T-helper 17 cell (primary cell): ENCODE data around the gene DUOX2. TPM values are rescaled to one million over a fixed set of nuclear protein-coding genes. Genes with fewer than 3 reads are reported as not detected.

Experiments used
- ATAC-seq: fragments of 150-1000 bp; cut with Tn5 transposase; 2 replicates; pipeline ENCODE4 v1.10.0; 2021; ENCODE audit warnings: mild to moderate bottlenecking, moderate library complexity
- DNase-seq, 3 donors: peaks; one replicate each; pipeline versions ENCODE4 v3.0.0 to v3.0.0-alpha.2; 2020 to 2021
- H3K9me3 ChIP-seq: one replicate; pipeline ENCODE4 v1.7.0; 2013; ENCODE audit warnings: low read length, mild to moderate bottlenecking; ENCODE audit not compliant: control insufficient read depth, poor library complexity, severe bottlenecking
- H3K27ac Mint-ChIP-seq: one replicate; pipeline ENCODE4 v1.8.0; 2022; ENCODE audit warnings: mild to moderate bottlenecking, moderate library complexity, mixed read lengths
- H3K27me3 Mint-ChIP-seq: one replicate; pipeline ENCODE4 v1.8.0; 2022; ENCODE audit warnings: mixed read lengths
- H3K36me3 Mint-ChIP-seq: one replicate; pipeline ENCODE4 v1.8.0; 2022; ENCODE audit warnings: low read depth, mixed read lengths
- H3K4me1 Mint-ChIP-seq: one replicate; pipeline ENCODE4 v1.8.0; 2022; ENCODE audit warnings: mild to moderate bottlenecking, mixed read lengths
- H3K4me3 Mint-ChIP-seq: one replicate; pipeline ENCODE4 v1.8.0; 2022; ENCODE audit warnings: mild to moderate bottlenecking, moderate library complexity, mixed read lengths
- total RNA-seq, 4 donors: library from RNA in 2 of 4; stranded (reverse) in 2 of 4; gene quantifications; one replicate each; pipeline ENCODE4 v1.2.3 and lab custom pipeline; 2022 to 2026

The DUOX2 gene
- under 1 TPM in 1 of 2 donors, not detected in 1; 0.27 TPM for total RNA-seq
- total RNA-seq (lab: John Stamatoyannopoulos, UW): 0 to 0.12 reads per million in 2 donors

DNA sequence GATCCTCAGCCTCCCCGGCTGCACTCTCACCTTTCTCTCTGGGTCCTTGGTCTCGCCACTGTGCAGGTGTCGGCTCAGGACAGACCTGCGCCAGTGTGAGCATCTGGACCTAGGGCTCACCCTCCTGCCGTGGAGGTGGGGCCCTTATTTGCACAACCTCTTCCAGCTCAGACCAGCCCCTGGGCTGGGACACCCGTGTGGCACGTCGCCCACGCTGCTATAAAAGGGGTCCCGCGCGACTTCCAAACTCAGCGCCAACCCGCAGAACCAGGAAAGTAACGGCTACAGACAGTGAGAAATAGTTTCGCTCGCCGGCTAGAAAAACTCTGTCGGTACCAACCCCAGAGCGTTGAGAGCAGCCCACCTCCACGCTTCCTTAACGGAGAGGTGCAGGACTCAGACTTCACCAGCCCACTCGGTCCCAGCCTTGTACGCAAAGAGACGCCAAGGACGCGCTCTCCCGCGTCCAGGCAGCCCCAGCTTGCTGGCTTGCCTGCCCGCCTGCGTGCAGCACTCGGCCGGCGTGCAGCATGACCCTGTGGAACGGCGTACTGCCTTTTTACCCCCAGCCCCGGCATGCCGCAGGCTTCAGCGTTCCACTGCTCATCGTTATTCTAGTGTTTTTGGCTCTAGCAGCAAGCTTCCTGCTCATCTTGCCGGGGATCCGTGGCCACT, at the start of gene DUOX2, which contains the start of gene DUOXA2:
TSS of gene DUOX2 (minus strand) at position 97 of the 675 bp plus-strand sequence. CDS start 761 bp downstream, outside the sequence.
TSS of gene DUOXA2 (plus strand) at position 251 of the 675 bp plus-strand sequence. CDS start at position 531, 280 bp downstream.
- Mint-ChIP-seq H3K27ac (no peak within 1 kb of the TSS), H3K4me3 (peak within 1 kb of the TSS; percentile 81)
- DNase-seq: no peak

DNA sequence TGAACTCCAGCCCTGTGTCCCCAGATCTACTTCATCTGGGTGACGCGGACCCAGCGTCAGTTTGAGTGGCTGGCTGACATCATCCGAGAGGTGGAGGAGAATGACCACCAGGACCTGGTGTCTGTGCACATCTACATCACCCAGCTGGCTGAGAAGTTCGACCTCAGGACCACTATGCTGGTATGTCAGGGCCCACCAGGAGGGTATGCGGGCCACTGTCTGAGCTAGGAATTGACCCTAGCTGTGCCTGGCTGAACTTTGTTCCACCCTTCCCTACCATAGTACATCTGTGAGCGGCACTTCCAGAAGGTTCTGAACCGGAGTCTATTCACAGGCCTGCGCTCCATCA, 49.5 kb upstream of the DUOX2 start:
- H3K4me3 Mint-ChIP-seq: no peak overlapping the region

More for the DNA sequence above, at the start of gene DUOX2, which contains the start of gene DUOXA2:
- H3K27me3 Mint-ChIP-seq: peaks cover 88% of the 10 kb centered on the region
- peaks cover 6% of the 10 kb centered on the region for H3K36me3 Mint-ChIP-seq
- H3K9me3 ChIP-seq: no peaks in the 10 kb centered on the region
- ATAC-seq: no peak
- H3K4me1 Mint-ChIP-seq: peaks cover 39% of the 10 kb centered on the region

DNA sequence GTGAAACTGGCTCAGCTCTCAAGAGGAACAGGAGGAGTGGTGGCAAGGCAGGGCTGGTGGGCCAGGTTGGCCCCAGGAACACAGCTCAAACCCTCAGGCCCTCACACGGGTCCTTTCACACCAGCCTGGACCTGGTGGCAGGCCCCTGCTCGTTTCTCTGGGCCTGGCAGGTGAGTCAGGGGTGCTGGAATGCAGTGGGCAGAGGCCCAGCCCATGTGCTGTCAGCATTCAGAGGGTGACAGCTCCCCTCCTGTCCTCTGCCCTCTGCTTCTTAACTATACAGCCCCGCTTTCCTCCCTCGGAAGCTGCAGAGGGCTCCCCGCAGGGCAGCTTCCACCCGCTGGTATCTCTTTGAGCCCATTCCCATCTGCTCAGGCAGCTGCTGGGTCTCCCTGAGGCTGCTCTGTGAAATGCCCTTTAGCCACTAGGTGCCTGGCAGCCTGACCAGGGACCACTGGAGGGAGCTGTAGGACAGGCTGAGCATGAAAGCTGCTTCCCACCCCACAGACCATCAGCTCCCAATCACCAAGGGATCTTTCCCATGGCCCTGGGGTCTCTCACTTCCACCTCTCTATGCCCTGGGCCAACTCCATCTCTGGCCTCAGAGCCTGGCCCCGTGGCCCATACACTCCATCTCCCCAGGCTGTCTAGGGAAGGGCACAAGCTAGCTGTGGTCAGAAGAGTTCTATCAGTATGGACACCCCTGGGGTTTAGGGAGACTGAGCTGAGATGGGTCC, 49.0 kb upstream of the DUOX2 start:
- H3K27me3 Mint-ChIP-seq: no peaks in the 10 kb centered on the region
- H3K4me1 Mint-ChIP-seq: peaks cover 22% of the 10 kb centered on the region
- peak overlapping the region; percentile 4 for H3K27ac Mint-ChIP-seq
- H3K9me3 ChIP-seq: no peaks in the 10 kb centered on the region
- no peak overlapping the region for H3K4me3 Mint-ChIP-seq
- ATAC-seq (peak; percentile 33), DNase-seq (peak; percentile 26 to 43 (median 38))
- H3K36me3 Mint-ChIP-seq: no peaks in the 10 kb centered on the region

More for the DNA sequence above, 49.5 kb upstream of the DUOX2 start:
- DNase-seq: no peak
- no peak for ATAC-seq
- Mint-ChIP-seq H3K27ac (peak overlapping the region; percentile 4), H3K4me1 (peaks cover 22% of the 10 kb centered on the region), H3K27me3 (no peaks in the 10 kb centered on the region), H3K36me3 (no peaks in the 10 kb centered on the region)
- no peaks in the 10 kb centered on the region for H3K9me3 ChIP-seq

DNA sequence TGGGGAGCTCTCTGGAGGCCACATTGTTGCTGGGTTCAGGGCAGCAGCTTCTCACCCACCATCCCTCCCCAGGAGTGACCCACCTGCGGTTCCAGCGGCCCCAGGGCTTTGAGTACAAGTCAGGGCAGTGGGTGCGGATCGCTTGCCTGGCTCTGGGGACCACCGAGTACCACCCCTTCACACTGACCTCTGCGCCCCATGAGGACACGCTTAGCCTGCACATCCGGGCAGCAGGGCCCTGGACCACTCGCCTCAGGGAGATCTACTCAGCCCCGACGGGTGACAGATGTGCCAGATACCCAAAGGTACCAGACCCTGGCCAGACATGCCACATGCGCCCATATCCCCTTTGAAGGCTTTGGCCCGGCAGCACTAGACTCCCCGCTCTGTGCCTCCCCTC, 47.7 kb upstream of the DUOX2 start:
- Mint-ChIP-seq H3K36me3 (peaks cover under 1% of the 10 kb centered on the region), H3K4me1 (peaks cover 23% of the 10 kb centered on the region), H3K27me3 (no peaks in the 10 kb centered on the region), H3K27ac (no peak overlapping the region), H3K4me3 (no peak overlapping the region)
- DNase-seq: no peak
- H3K9me3 ChIP-seq: no peaks in the 10 kb centered on the region
- no peak for ATAC-seq

DNA sequence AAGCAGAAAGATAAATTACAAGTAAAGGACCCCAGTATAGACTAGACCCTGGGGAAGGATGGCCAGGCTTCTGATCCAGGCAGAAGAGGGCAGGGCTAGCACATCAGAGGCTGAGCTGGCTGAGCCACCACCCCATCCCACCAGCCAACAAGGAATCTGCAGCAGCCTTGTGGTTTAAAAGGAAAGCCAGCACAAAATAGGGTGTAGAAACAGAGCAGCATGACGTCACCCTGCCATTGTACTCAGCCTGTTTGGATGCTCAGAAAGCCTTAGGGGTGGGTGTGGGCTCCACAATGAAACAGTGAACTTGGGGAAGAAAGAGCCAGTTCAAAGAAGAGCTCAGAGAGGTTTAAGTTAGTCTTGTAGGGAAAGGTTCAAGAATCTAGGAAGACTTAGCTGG, 44.0 kb upstream of the DUOX2 start:
- peaks cover 15% of the 10 kb centered on the region for H3K4me1 Mint-ChIP-seq
- no peak overlapping the region for H3K4me3 Mint-ChIP-seq
- H3K27ac Mint-ChIP-seq: peak overlapping the region; percentile 27
- no peak for DNase-seq
- peaks cover 2% of the 10 kb centered on the region for H3K36me3 Mint-ChIP-seq
- no peak for ATAC-seq
- H3K27me3 Mint-ChIP-seq: no peaks in the 10 kb centered on the region
- H3K9me3 ChIP-seq: no peaks in the 10 kb centered on the region

DNA sequence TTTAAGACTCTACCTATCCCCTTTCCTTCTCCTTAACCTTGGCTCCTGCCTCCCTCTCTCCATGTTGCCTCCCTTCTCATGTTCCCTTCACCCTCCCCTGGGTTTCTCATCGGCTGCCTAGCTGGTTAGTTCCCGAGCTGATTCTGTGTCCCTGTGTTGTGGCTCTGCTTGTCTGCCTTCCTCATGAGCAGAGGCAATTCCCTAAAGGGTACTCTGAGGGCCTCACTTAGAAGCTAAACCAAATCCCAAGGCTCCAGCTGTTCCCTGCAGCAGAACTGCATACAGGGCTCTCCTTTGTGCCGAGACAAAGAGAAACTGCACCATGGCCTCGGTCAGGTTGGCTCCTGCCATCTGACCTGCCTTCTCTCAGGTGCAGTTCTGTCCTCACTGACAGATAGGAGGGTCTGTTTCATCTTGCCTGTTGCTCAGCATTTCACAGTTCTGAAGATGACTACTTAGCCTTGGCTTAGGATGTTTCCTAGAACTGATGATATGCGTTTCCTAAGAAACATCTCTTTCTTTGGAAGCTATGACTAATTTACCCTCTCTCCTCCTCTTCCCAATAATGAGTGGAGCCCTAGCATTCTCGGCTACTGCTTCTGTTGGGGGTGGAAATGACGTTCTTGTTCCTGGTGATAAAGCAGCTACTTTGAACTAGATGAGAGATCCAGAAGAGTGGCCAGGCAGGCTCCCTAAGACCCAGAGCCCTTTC, 42.9 kb upstream of the DUOX2 start:
- DNase-seq: no peak
- H3K9me3 ChIP-seq: no peaks in the 10 kb centered on the region
- no peak overlapping the region for H3K4me3 Mint-ChIP-seq
- ATAC-seq: no peak
- peaks cover 14% of the 10 kb centered on the region for H3K4me1 Mint-ChIP-seq
- peak overlapping the region; percentile 78 for H3K27ac Mint-ChIP-seq
- no peaks in the 10 kb centered on the region for H3K27me3 Mint-ChIP-seq
- peaks cover 2% of the 10 kb centered on the region for H3K36me3 Mint-ChIP-seq

DNA sequence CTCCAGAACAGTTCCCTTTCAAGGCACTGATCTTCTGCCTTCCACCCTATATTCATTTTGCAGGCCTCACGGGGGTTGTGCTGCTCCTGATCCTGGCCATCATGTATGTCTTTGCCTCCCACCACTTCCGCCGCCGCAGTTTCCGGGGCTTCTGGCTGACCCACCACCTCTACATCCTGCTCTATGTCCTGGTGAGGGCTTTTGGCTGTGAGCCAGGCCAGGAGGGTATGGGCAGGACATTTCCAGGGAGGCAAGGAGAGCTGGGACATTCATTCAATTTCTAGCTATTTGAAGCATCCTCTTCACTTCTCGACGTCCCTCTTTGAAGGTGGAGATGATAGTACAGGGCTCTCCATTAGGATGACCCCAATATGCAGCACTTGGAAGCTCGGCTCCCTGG, 41.8 kb upstream of the DUOX2 start:
- no peaks in the 10 kb centered on the region for H3K9me3 ChIP-seq
- ATAC-seq (no peak), DNase-seq (no peak)
- Mint-ChIP-seq H3K36me3 (peaks cover 2% of the 10 kb centered on the region), H3K4me3 (no peak overlapping the region), H3K27ac (no peak overlapping the region), H3K4me1 (peaks cover 14% of the 10 kb centered on the region), H3K27me3 (no peaks in the 10 kb centered on the region)

DNA sequence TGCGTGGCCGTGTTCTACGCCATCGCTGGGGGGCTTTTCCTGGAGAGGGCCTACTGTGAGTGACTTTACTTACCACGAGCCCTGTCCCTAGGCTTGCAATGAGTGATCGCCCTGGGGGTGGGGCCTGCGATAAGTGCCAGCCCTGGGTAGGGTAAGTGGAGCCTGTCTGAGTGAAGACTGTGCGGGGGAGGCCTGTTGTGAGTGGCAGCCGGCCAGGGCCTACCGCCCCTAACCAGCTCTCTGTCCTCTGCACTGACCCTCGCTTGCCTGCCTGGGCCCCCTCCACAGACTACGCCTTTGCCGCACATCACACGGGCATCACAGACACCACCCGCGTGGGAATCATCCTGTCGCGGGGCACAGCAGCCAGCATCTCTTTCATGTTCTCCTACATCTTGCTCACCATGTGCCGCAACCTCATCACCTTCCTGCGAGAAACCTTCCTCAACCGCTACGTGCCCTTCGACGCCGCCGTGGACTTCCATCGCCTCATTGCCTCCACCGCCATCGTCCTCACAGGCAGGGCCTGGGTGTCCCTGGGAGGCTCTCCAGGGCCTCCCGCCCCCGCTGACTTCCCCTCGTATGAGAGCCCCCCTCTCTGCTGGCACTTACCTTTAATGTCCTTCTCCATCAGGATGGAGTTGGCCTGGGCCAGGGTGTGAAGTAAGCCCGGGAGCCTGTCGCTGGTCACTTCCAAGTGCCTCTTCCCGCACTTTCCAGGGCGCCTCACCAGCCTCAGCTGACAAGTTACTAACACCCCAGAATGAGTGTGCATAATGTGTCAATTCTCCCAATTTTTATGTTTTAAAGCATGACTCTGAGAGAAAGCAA, 38.2 kb upstream of the DUOX2 start:
- no peaks in the 10 kb centered on the region for H3K27me3 Mint-ChIP-seq
- DNase-seq: no peak
- peaks cover 2% of the 10 kb centered on the region for H3K36me3 Mint-ChIP-seq
- H3K4me1 Mint-ChIP-seq: peaks cover 2% of the 10 kb centered on the region
- no peak overlapping the region for H3K27ac Mint-ChIP-seq
- H3K4me3 Mint-ChIP-seq: no peak overlapping the region
- H3K9me3 ChIP-seq: no peaks in the 10 kb centered on the region
- no peak for ATAC-seq

DNA sequence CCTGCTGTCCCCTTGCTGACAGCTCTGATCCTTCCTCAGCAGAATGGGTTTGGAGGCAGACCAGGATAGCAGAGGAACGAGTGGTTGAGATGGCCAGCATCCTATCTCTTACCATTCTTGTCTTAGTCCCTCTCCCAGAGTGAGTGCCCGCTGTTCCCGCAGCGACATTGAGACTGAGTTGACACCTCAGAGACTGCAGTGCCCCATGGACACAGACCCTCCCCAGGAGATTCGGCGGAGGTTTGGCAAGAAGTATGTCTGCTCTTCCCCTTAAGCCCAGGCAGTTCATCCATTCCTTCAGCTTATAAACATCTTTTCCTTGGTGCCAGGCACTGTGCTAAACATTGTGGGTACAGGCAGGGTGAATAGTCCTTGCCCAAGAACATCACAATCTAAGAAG, 37.0 kb upstream of the DUOX2 start:
- ATAC-seq (no peak), DNase-seq (no peak)
- Mint-ChIP-seq H3K36me3 (no peaks in the 10 kb centered on the region), H3K27me3 (no peaks in the 10 kb centered on the region), H3K27ac (no peak overlapping the region), H3K4me1 (peaks cover under 1% of the 10 kb centered on the region), H3K4me3 (no peak overlapping the region)
- H3K9me3 ChIP-seq: no peaks in the 10 kb centered on the region

DNA sequence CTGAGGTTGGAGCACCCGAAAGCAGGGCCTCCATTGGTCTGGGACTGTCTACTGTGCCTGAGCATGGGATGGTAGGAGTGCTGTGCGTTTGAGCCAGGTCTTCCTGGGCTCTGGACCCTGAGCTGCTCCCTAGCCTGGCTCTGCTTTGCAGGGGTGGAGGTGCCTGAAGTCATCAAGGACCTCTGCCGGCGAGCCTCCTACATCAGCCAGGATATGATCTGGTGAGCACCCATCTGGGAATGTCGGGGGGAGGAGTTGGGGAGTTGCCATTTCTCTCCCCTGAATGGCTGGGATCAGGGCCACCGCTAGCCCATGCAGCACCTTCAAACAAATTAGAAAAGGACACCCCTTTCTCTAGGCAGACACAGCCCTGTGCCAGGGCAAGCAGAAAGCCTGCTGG, 36.5 kb upstream of the DUOX2 start:
- no peak for ATAC-seq
- no peak for DNase-seq
- H3K27me3 Mint-ChIP-seq: no peaks in the 10 kb centered on the region
- no peak overlapping the region for H3K4me3 Mint-ChIP-seq
- no peaks in the 10 kb centered on the region for H3K9me3 ChIP-seq
- H3K36me3 Mint-ChIP-seq: no peaks in the 10 kb centered on the region
- H3K27ac Mint-ChIP-seq: no peak overlapping the region
- peaks cover 3% of the 10 kb centered on the region for H3K4me1 Mint-ChIP-seq

DNA sequence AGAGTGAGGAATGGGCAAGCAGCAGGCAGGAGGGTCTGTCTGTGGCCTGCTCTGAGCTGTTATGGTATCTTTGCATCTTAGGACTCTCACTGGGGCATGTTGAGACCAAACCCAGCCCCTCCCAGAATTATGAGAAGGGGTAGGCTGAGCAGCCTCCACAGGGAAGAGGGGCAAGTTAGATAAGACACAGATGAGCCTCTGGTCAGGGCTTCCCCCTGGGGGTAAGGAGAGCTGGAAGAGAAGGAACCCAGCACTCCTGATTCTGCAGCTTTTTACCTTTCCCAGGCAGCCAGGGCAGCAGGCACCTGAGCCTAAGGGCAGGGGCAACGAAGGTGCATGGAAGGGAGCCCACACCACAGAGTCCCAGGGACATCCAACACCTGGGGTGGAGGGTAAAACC, 35.1 kb upstream of the DUOX2 start:
- peaks cover 3% of the 10 kb centered on the region for H3K4me1 Mint-ChIP-seq
- H3K4me3 Mint-ChIP-seq: no peak overlapping the region
- H3K9me3 ChIP-seq: no peaks in the 10 kb centered on the region
- H3K27ac Mint-ChIP-seq: peak overlapping the region; percentile 14
- H3K27me3 Mint-ChIP-seq: peaks cover 5% of the 10 kb centered on the region
- no peak for ATAC-seq
- no peak for DNase-seq
- H3K36me3 Mint-ChIP-seq: no peaks in the 10 kb centered on the region

DNA sequence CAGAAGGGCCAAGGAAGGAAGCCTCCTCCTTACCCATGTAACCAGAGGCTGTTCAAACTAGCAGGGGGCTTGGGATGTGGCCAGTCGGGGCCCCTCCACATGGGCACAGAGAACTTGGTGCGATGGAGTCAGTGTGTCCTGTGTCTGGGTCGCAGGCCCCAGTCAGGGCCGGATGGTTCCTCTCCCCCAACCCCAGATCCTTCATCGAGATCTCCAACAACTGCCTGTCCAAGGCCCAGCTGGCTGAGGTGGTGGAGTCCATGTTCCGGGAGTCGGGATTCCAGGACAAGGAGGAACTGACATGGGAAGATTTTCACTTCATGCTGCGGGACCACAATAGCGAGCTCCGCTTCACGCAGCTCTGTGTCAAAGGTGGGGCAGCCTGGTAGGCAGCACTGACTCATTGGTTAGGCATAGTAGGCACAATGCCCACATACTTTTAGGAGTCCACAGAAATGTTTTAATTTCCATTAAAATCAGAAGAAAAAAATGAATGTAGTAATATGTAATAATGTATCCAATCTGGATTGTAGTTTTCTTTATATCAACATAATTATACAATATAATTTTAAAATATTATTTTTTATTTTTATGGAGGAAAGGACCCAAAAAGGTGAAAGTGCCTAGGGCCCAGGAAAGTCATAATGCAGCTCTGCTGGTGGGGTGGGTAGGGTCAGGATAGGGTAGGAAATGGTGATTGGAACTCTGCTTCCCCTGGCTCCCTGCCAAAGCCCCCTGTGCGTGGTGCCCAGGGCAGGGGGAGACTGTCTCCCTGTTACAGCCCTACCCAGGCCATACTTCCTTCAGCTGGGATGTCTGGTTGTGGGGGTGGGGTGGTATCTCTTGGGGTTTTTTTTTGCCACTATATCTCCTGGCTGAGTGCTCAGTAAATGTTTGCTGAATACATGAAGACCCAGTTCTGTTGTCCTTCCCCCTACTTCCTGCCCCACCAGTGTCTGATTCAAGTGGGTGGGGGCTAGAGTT, 34.4 kb upstream of the DUOX2 start:
- no peaks in the 10 kb centered on the region for H3K9me3 ChIP-seq
- H3K4me1 Mint-ChIP-seq: peaks cover 3% of the 10 kb centered on the region
- ATAC-seq (no peak), DNase-seq (no peak)
- no peak overlapping the region for H3K4me3 Mint-ChIP-seq
- H3K36me3 Mint-ChIP-seq: no peaks in the 10 kb centered on the region
- peaks cover 5% of the 10 kb centered on the region for H3K27me3 Mint-ChIP-seq
- peak overlapping the region; percentile 14 for H3K27ac Mint-ChIP-seq
